ENCODE data around the gene ADGRV1.
"Not testable (repeated sequence)": the region's sequence is repeated elsewhere in the genome, so short reads cannot be mapped to it uniquely, and the experiment has no call there.

Gene ADGRV1

DNA sequence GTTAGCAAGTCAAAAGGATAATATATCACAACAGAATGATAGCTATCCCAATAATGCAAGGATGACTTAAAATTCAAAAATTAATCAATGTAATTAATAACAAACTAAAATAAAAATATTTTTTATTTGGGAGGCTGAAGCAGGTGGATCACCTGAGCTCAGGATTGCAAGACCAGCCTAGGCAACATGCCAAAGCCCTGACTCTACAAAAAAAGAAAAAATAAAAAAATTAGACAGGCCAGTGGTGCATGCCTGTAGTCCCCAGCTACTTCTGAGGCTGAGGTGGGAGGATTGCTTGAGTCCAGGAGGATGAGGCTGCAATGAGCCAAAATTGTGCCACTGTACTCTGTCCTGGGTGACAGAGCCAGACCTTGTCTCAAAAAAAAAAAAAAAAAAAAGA, 399.3 kb downstream of the ADGRV1 start:
- DNase-seq = no peak

DNA sequence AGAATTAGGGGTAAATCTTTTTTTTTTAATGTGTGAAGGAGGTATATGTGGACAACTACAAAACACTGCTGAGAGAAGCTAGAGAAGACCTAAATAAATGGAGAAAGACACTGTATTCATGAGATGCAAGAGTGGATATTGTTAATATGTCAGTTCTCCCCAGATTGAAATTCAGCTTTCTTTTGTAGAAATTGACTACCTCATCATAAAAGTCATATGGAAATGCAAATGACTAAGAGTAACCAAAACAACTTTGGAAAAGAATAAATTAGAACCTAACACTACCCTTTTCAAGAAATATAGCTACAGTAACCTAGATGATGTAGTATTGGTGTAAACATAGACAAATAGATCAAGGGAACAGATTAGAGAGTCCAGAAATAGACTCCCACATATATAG, 400.7 kb downstream of the ADGRV1 start:
- DNase-seq = no peak

GRCh38 chr5:90962481-90962880, 403.9 kb downstream of the ADGRV1 start:
- DNase-seq = no peak

DNA sequence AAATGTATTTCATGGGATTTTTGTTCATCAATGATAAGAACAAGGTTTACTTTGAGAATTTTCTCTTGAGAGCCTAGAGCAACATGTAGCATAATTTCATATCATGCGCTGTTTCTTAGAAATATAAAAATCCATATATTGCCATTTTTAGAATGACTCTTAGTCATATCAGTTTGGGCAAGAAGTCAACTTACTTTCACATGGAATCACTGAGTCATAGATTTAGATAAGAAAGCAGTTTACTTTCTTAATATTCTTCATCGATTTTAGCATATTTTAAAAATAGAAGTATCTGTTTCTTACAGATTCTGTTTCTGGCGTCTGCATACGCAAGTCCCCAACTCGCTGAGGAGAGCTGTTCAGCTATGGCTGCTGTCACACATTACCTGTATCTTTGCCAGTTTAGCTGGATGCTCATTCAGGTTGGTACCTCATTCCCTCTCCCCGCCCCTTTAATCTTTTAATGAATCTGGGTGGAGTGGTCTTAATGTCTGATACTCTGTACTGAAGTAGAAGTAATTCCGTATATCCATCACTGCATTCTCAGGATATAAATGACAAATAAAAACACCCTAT, 406.6 kb downstream of the ADGRV1 start:
- DNase-seq = no peak

DNA sequence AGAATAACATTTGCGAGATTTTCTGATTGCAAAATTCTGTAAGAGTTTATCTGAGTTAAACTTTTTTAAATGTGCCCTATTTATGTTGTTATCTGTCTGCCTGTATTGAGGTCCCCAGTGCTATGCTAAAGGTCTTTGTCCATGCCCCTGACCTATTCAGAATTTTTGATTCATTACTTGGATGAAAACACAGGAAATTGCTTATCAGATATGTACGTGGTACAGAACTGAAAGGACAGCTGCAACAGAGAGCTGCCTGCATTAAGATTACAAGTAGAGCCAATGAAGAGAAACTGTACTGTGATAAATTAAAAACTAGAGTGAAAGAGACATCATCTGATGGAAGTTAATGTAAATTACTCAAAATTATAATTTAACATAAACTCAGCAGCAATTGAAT, 408.8 kb downstream of the ADGRV1 start:
- DNase-seq = no peak

DNA sequence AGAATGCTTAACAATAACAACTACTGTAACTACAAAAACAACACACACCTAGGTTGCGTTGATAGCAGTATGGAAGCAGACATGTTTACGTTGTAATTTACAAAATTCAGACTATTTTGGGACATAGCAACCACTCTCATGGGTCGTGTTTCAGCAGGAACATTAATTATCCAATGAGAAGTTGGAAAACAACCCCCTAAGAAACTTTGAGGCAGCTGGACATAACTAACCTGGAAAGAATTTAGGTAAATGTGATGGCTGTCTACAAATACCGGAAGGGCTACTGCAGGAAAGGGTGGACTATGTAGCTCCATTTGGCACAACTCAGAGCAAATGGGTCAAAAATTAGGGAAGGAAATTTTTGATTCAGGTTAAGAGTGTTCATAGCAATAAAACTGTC, 409.3 kb downstream of the ADGRV1 start:
- no peak for DNase-seq

DNA sequence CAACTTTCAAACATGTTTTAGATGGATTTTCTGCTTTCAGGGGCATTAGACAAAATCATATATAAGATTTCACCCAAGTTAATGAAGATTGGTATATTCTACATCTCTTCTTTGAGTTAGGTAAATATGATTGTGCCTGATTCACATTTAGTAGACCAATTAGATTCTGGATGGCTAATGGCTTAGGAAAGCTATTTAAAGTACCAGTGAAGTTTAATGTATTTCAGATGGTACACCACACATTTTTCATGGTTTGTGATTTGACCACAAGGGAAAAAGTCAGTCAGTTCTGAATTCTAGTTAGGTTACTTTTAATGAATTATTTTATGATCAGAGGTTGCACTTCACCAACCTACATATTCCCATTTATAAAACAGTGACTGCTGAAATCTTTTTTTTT, 409.7 kb downstream of the ADGRV1 start:
- no peak for DNase-seq

DNA sequence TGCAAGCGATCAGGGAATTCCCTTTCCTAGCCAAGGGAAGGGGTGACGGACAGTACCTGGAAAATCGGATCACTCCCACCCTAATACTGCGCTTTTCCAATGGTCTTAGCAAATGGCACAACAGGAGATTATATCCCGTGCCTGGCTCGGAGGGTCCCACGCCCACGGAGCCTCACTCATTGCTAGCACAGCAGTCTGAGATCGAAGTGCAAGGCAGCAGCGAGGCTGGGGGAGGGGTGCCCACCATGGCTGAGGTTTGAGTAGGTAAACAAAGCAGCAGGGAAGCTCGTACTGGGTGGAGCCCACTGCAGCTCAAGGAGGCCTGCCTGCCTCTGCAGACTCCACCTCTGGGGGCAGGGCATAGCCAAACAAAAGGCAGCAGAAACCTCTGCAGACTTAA, 411.3 kb downstream of the ADGRV1 start:
- DNase-seq = not testable (repeated sequence)

DNA sequence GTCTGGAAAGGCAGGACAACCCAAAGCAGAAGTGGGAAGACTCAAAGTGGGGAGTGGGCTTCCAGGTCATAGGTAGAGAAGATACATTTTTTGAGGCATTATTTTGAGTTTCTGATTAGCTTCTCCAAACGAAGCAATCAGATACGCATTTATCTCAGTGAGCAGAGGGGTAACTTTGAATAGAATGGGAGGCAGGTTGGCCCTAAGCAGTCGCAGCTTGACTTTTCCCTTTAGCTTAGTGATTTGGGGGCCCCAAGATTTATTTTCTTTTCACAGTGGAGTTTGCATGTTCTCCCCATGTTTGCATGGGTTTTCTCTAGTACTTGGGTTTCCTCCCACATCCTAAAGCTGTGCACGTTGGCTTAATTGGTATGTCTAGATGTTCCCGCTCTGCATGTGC, 422.6 kb downstream of the ADGRV1 start:
- DNase-seq = no peak

- DNase-seq = no peak
Observed at GRCh38 chr5:90981821-90982220, 423.2 kb downstream of the ADGRV1 start.

GRCh38 chr5:90982576-90982975, 424.0 kb downstream of the ADGRV1 start:
- DNase-seq = no peak

DNA sequence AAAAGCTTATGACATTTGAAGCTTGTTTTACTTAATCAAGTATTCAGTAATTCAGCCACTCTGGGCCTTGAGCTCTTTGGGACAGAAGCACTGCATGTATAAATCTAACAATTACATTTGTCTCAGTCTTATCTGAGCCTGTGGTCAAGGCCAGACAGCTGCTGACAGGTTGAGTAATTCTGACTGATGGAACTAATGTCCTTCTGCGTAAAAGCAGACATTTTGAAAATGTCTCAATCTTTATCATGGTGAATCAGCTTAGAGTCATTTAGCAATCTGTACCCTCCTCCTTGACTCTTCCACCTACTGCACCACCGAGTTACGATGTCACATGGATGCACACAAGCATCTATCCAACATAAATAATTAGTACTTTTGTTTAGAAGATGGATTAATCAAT, 424.6 kb downstream of the ADGRV1 start:
- DNase-seq = no peak

GRCh38 chr5:90983711-90984124, 425.1 kb downstream of the ADGRV1 start:
- no peak for DNase-seq

DNA sequence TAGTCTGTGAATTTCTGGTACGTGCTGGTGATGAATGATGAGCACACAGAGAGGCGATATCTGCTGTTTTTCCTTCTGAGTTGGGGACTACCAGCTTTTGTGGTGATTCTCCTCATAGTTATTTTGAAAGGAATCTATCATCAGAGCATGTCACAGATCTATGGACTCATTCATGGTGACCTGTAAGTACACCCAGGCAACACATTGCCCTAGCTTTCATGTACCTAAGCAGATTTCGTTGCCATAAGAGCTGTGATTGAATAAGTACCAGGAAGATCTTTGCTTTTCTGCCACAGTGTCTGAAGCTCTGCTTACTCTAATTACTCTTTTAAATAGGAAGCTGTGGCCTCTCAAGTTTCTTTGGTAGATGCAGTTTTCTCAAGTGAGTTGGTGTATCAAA, 426.7 kb downstream of the ADGRV1 start:
- DNase-seq = no peak

- no peak for DNase-seq
Observed at GRCh38 chr5:90987726-90988125, 429.1 kb downstream of the ADGRV1 start.

DNA sequence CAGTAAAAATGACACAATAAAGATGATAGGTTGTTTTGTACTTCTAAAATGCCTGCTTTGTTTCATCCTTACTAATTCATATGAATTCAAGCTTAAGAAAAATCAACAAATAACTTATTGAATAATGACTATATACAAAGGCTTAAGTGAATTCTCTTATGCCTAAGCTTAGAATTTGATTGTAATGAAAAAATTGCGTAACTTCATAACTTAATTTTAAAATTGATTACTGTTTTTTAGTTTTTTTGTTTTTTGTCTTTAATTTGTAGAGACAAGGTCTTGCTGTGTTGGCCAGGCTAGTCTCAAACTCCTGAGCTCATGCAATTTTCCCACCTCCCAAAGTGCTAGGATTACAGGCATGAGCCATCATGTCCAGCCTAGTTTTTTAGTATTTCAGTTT, 432.6 kb downstream of the ADGRV1 start:
- no peak for DNase-seq

GRCh38 chr5:90994796-90995195, 436.2 kb downstream of the ADGRV1 start:
- no peak for DNase-seq

DNA sequence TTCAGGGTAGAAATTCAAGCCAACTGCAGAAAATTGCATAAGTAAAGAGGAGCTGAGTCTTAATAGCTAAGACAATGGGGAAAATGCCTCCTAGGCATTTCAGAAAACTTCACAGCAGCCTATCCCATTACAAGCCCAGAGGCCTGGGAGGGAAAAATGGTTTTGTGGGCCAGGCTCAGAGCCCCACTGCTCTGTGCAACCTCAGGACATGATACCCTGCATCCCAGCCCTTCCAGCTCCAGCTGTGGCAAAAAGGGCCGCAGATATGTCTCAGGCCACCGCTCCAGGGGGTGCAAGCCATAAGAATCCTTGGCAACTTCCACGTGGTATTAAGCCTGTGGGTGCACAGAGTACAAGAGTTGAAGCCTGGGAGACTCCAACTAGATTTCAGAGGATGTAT, 437.5 kb downstream of the ADGRV1 start:
- DNase-seq = no peak

DNA sequence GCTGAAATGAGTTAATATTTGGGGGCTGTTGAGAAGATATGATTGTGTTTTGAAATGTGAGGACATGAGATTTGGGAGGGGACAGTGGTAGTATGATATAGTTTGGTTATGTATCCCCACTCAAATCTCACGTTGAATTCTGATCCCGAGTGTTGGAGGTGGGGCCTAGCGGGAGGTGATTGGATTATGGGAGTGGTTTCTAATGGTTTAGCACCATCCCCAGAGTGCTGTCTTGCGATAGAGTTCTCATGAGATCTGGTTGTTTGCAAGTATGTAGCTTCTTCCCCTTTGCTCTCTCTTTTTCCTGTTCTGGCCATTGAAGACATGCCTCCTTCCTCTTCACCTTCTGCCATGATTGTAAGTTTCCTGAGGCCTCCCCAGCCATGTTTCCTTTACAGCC, 438.5 kb downstream of the ADGRV1 start:
- DNase-seq = no peak

- no peak for DNase-seq
Observed at GRCh38 chr5:91000743-91001142, 442.1 kb downstream of the ADGRV1 start.

DNA sequence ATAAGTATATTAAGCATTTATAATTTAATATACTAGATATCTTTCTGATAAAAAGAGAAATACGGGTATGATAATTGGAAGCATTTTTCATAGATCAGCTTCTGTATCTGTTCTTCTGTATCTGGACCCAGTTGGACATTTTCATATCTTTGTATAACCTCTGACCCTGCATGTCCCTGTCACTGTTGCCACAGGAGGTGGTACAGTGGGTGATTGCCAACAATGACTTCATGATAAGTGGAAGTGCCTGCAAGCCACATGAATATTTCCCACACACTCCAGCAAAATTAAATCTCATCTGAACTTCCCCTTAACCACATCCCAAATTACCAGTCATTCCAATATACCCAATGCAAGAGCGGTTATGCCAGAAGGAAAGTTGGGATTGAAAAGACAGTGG, 448.1 kb downstream of the ADGRV1 start:
- DNase-seq = no peak

GRCh38 chr5:91007251-91007650, 448.7 kb downstream of the ADGRV1 start:
- no peak for DNase-seq

DNA sequence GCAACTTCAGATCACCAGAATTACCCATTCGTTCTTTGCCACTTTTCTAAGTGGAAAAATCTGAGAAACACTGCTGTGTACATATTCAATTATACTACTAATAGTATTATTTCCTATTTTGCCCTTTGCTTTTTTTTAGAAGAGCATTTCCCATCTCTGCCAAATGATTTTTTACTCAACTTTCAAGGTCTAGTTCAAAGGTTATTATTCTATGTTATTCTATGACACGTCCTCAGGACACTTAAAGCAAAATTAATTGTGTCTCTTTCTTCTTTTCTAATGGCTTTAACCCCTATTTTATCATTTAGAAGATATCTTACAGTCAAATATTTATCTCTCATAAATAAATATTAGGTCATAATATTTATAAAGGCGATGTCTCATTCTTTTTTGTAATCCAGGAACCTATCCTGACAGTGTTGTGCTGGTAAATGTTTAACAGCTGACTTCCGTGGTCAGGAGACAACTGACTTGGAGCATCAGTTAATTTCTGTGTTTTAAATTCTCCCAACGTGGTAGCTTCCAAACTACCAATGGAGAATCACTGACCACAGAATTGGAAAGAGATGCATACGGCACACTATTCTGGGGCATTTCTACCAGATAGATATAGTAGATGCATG, 449.3 kb downstream of the ADGRV1 start:
- DNase-seq = no peak

- DNase-seq = no peak
Observed at GRCh38 chr5:91010090-91010489, 451.5 kb downstream of the ADGRV1 start.

- no peak for DNase-seq
Observed at GRCh38 chr5:91011029-91011428, 452.4 kb downstream of the ADGRV1 start.
